Measurements from ENCODE around the gene EPAS1. TPM values are rescaled to one million over a fixed set of nuclear protein-coding genes. Genes with fewer than 3 reads are reported as not detected.

The EPAS1 gene
- total and polyA plus RNA-seq, 9 of the 15 experiments (the other 6 are each of a cell fraction or from before 2014, with no cell fraction given): 0.25 to 11.2 (median 4.1) TPM

GRCh38 chr2:46414701-46415100 is 117.5 kb downstream of the EPAS1 start:
- ATAC-seq (no peak), FAIRE-seq (no peak), DNase-seq (ENCODE audit: extremely low read depth in 1 of 4, low spot score in 3 of 4) (no peak)
- no peak overlapping the region for H3K27ac ChIP-seq (ENCODE audit: extremely low read depth, low read depth, low read length)
- H3K27me3 ChIP-seq (ENCODE audit: control insufficient read depth in 2 of 2, insufficient read depth in 2 of 2, low read length in 2 of 2): no peaks in the 10 kb centered on the region
- peaks cover 63% of the 10 kb centered on the region for H3K79me2 ChIP-seq (ENCODE audit: control insufficient read depth, insufficient read depth, low read length)
- TF ChIP-seq GABPA (tag; conservative IDR thresholded peaks at IDR 0.05; ENCODE audit: low read depth): no peak
- TF ChIP-seq CHD1 (IDR thresholded peaks at IDR 0.05; ENCODE audit: low read length): no peak
- no peak for TF ChIP-seq SMARCB1 (IDR thresholded peaks at IDR 0.05; ENCODE audit: insufficient read length, low read depth)
- H3K36me3 ChIP-seq (ENCODE audit: control insufficient read depth, insufficient read depth, low read length): peaks cover 51% of the 10 kb centered on the region; the same call in 2 of the 3 replicates
- H3K9me3 ChIP-seq (replicated peaks; ENCODE audit: control insufficient read depth, insufficient read depth, low read depth, low read length): no peaks in the 10 kb centered on the region; the same call in 1 of the 2 replicates
- no peak overlapping the region for H3K4me2 ChIP-seq (ENCODE audit: insufficient read depth, low read length)
- ChIA-PET CTCF (ENCODE audit: low intra/inter-chr PET ratio) (no interaction called here), POLR2A (no interaction called here)
- no peaks in the 10 kb centered on the region; the same call in 1 of the 2 replicates for H4K20me1 ChIP-seq (replicated peaks; ENCODE audit: control insufficient read depth, insufficient read depth, low read length)
- no peaks in the 10 kb centered on the region for H3K4me1 ChIP-seq (replicated peaks in 1 of 2; ENCODE audit: control insufficient read depth in 2 of 2, insufficient read depth in 2 of 2, low read length in 2 of 2)
- no peak overlapping the region for H2AFZ ChIP-seq (ENCODE audit: low read depth, low read length)
- H3K9me1 ChIP-seq (ENCODE audit: control insufficient read depth, insufficient read depth, low read length): no peaks in the 10 kb centered on the region
- intact Hi-C loops (cut with micrococcal nuclease) (no loop called here), in situ Hi-C loops (cut with MboI) (no loop called here)
- no TSS peak for BruUV-seq (replicated peaks)
- WGBS (ENCODE audit: insufficient coverage, low coverage, missing lambda C conversion rate): 65% methylated on average over 1 of the region's 1 CpG
- H3K9ac ChIP-seq (ENCODE audit: insufficient read depth in 1 of 2, low read depth in 2 of 2, low read length in 2 of 2): no peak overlapping the region
- no peak overlapping the region for H3K4me3 ChIP-seq

- POLR2A ChIA-PET: interaction anchor here (0.6 kb wide), 1 partner anchor 582 kb away, joined by 3 read pairs; no protein-coding TSS in a partner anchor
- H3K27ac ChIP-seq (ENCODE audit: extremely low read depth, low read depth, low read length): no peak overlapping the region
- no TSS peak for BruUV-seq (replicated peaks)
- peaks cover 75% of the 10 kb centered on the region for H3K79me2 ChIP-seq (ENCODE audit: control insufficient read depth, insufficient read depth, low read length)
- FAIRE-seq (no peak), DNase-seq (ENCODE audit: extremely low read depth in 1 of 4, low spot score in 3 of 4) (no peak), ATAC-seq (no peak)
- H3K27me3 ChIP-seq (ENCODE audit: control insufficient read depth in 2 of 2, insufficient read depth in 2 of 2, low read length in 2 of 2): no peaks in the 10 kb centered on the region
- H3K36me3 ChIP-seq (ENCODE audit: control insufficient read depth, insufficient read depth, low read length): peaks cover 43% of the 10 kb centered on the region; the same call in 2 of the 3 replicates
- H3K4me2 ChIP-seq (ENCODE audit: insufficient read depth, low read length): no peak overlapping the region
- H3K9me1 ChIP-seq (ENCODE audit: control insufficient read depth, insufficient read depth, low read length): no peaks in the 10 kb centered on the region
- no peaks in the 10 kb centered on the region; the same call in 1 of the 2 replicates for H3K9me3 ChIP-seq (replicated peaks; ENCODE audit: control insufficient read depth, insufficient read depth, low read depth, low read length)
- CTCF ChIA-PET (ENCODE audit: low intra/inter-chr PET ratio): no interaction called here
- no peak for TF ChIP-seq COPS2 (conservative IDR thresholded peaks at IDR 0.05)
- TF ChIP-seq RBM25 (IDR thresholded peaks at IDR 0.05; ENCODE audit: low read depth, low read length, severe bottlenecking): peak; percentile 54
- no peak for TF ChIP-seq ZNF655 (CRISPR knock-in tag; IDR thresholded peaks at IDR 0.05)
- peak; percentile 99 for TF ChIP-seq ZNF507 (tag; conservative IDR thresholded peaks at IDR 0.05)
- TF ChIP-seq ZNF354B (CRISPR knock-in tag; IDR thresholded peaks at IDR 0.05): peak; percentile 74
- no peak overlapping the region for H2AFZ ChIP-seq (ENCODE audit: low read depth, low read length)
- in situ Hi-C loops (cut with MboI): no loop called here
- no peak overlapping the region for H3K9ac ChIP-seq (ENCODE audit: insufficient read depth in 1 of 2, low read depth in 2 of 2, low read length in 2 of 2)
- intact Hi-C loops (cut with micrococcal nuclease): no loop called here
- H3K4me1 ChIP-seq (replicated peaks in 1 of 2; ENCODE audit: control insufficient read depth in 2 of 2, insufficient read depth in 2 of 2, low read length in 2 of 2): no peaks in the 10 kb centered on the region
- no peaks in the 10 kb centered on the region; the same call in 1 of the 2 replicates for H4K20me1 ChIP-seq (replicated peaks; ENCODE audit: control insufficient read depth, insufficient read depth, low read length)
- no peak overlapping the region for H3K4me3 ChIP-seq
Measured at GRCh38 chr2:46416280-46416679, 119.1 kb downstream of the EPAS1 start.
